H9 (cell line): ENCODE data around the gene APOL1. TPM values are rescaled to one million over a fixed set of nuclear protein-coding genes. Genes with fewer than 3 reads are reported as not detected.

Experiments used
- DNase-seq: peaks from one replicate; pipeline ENCODE4 v3.0.0-alpha.2; 2017
- H2AFZ ChIP-seq: one replicate; pipeline ENCODE4 v1.6.1; 2013; ENCODE audit warnings: mild to moderate bottlenecking, low read length, control low read depth, moderate library complexity
- H2AK5ac ChIP-seq: 2 replicates; pipeline ENCODE4 v1.6.1; 2013; ENCODE audit warnings: low read length, control low read depth, mixed read lengths; ENCODE audit not compliant: insufficient read length
- H2BK120ac ChIP-seq: one replicate; pipeline ENCODE4 v1.6.1; 2013; ENCODE audit warnings: low read depth, mild to moderate bottlenecking, low read length, control low read depth, inconsistent platforms; ENCODE audit not compliant: poor library complexity, severe bottlenecking
- H2BK12ac ChIP-seq: 2 replicates; pipeline ENCODE4 v1.6.1; 2013; ENCODE audit warnings: low read length, control low read depth, mixed read lengths, low read depth; ENCODE audit not compliant: insufficient read length
- H2BK15ac ChIP-seq: 2 replicates; pipeline ENCODE4 v1.6.1; 2013; ENCODE audit warnings: low read depth, low read length, control low read depth
- H2BK20ac ChIP-seq: one replicate; pipeline ENCODE4 v1.6.1; 2013; ENCODE audit warnings: low read depth, mild to moderate bottlenecking, low read length, control low read depth, inconsistent platforms; ENCODE audit not compliant: poor library complexity, severe bottlenecking
- H2BK5ac ChIP-seq: 2 replicates; pipeline ENCODE4 v1.6.1; 2013; ENCODE audit warnings: low read length, control low read depth, mixed read lengths; ENCODE audit not compliant: insufficient read length
- H3K14ac ChIP-seq: 2 replicates; pipeline ENCODE4 v1.6.1; 2013; ENCODE audit warnings: low read length, control low read depth; ENCODE audit not compliant: insufficient read depth
- H3K18ac ChIP-seq: 2 replicates; pipeline ENCODE4 v1.6.1; 2013; ENCODE audit warnings: low read depth, mild to moderate bottlenecking, mixed read lengths, low read length, control low read depth; ENCODE audit not compliant: insufficient read length
- H3K23ac ChIP-seq: 2 replicates; pipeline ENCODE4 v1.6.1; 2013; ENCODE audit warnings: low read length, control low read depth, mixed read lengths, low read depth; ENCODE audit not compliant: insufficient read length
- H3K23me2 ChIP-seq: 2 replicates; pipeline ENCODE4 v1.6.1; 2013; ENCODE audit warnings: low read depth, mild to moderate bottlenecking, mixed read lengths, low read length, control low read depth; ENCODE audit not compliant: insufficient read length, poor library complexity, severe bottlenecking
- H3K27ac ChIP-seq: 2 replicates; pipeline ENCODE4 v1.5.1; 2013; ENCODE audit warnings: low read length, control low read depth, mixed read lengths, low read depth; ENCODE audit not compliant: insufficient read length
- H3K27me3 ChIP-seq: 2 replicates; pipeline ENCODE4 v1.6.1; 2013; ENCODE audit warnings: low read length, control low read depth, inconsistent platforms; ENCODE audit not compliant: insufficient read depth
- H3K4ac ChIP-seq: 2 replicates; pipeline ENCODE4 v1.6.1; 2013; ENCODE audit warnings: low read depth, mild to moderate bottlenecking, control low read depth, inconsistent platforms, low read length, moderate library complexity
- H3K4me1 ChIP-seq: 2 replicates; pipeline ENCODE4 v1.6.1; 2013; ENCODE audit warnings: low read length, control low read depth, inconsistent platforms; ENCODE audit not compliant: insufficient read depth
- H3K4me2 ChIP-seq: 2 replicates; pipeline ENCODE4 v1.6.1; 2013; ENCODE audit warnings: low read length, control low read depth, mixed read lengths; ENCODE audit not compliant: insufficient read length, insufficient read depth
- H3K56ac ChIP-seq: 2 replicates; pipeline ENCODE4 v1.6.1; 2013; ENCODE audit warnings: low read depth, mild to moderate bottlenecking, mixed read lengths, low read length, control low read depth; ENCODE audit not compliant: insufficient read length
- H3K79me1 ChIP-seq: 2 replicates; pipeline ENCODE4 v1.6.1; 2013; ENCODE audit warnings: low read depth, mild to moderate bottlenecking, moderate library complexity, low read length, control low read depth, inconsistent platforms; ENCODE audit not compliant: insufficient read depth, poor library complexity, severe bottlenecking
- H3K79me2 ChIP-seq: 2 replicates; pipeline ENCODE4 v1.6.1; 2013; ENCODE audit warnings: low read length, control low read depth, inconsistent platforms; ENCODE audit not compliant: insufficient read depth
- H3K9ac ChIP-seq: 2 replicates; pipeline ENCODE4 v1.6.1; 2013; ENCODE audit warnings: low read length, control low read depth, mixed read lengths; ENCODE audit not compliant: insufficient read length; ENCODE audit errors: extremely low read depth
- H3K9me3 ChIP-seq: one replicate; pipeline ENCODE4 v1.6.1; 2013; ENCODE audit warnings: low read depth, low read length, inconsistent platforms; ENCODE audit not compliant: control insufficient read depth
- H3T11ph ChIP-seq: one replicate; pipeline ENCODE4 v1.6.1; 2013; ENCODE audit warnings: mild to moderate bottlenecking, low read length, control low read depth, inconsistent platforms
- H4K20me1 ChIP-seq: one replicate; pipeline ENCODE4 v1.6.1; 2013; ENCODE audit not compliant: control insufficient read depth, insufficient read length, insufficient read depth
- H4K5ac ChIP-seq: 2 replicates; pipeline ENCODE4 v1.6.1; 2013; ENCODE audit warnings: low read depth, mild to moderate bottlenecking, mixed read lengths, low read length, control low read depth; ENCODE audit not compliant: insufficient read length
- H4K8ac ChIP-seq: replicated peaks from 2 replicates; pipeline ENCODE4 v1.6.1; 2013; ENCODE audit warnings: low read length, control low read depth, mixed read lengths, low read depth; ENCODE audit not compliant: insufficient read length
- H4K91ac ChIP-seq: 2 replicates; pipeline ENCODE4 v1.6.1; 2013; ENCODE audit warnings: low read depth, mild to moderate bottlenecking, moderate library complexity, mixed read lengths, low read length, control low read depth; ENCODE audit not compliant: insufficient read length
- H3K27ac Mint-ChIP-seq, 3 experiments: 2 replicates in 2 of 3; 3 replicates in 1 of 3; pipeline ENCODE4 v1.8.0; 2020 to 2021; ENCODE audit warnings: mixed read lengths in 3 of 3, mild to moderate bottlenecking in 1 of 3, moderate library complexity in 1 of 3
- H3K27me3 Mint-ChIP-seq: 2 replicates; pipeline ENCODE4 v1.8.0; 2021; ENCODE audit warnings: low read depth, mild to moderate bottlenecking, moderate library complexity, mixed read lengths
- H3K36me3 Mint-ChIP-seq, 3 experiments: 2 replicates in 2 of 3; 3 replicates in 1 of 3; pipeline ENCODE4 v1.8.0; 2020 to 2021; ENCODE audit warnings: low read depth in 3 of 3, mixed read lengths in 3 of 3; ENCODE audit not compliant: insufficient read depth in 1 of 3
- H3K4me1 Mint-ChIP-seq, 2 experiments: 2 replicates each; pipeline ENCODE4 v1.8.0; 2020; ENCODE audit warnings: mixed read lengths in 2 of 2
- H3K4me3 Mint-ChIP-seq, 2 experiments: 2 replicates in 1 of 2; 3 replicates in 1 of 2; pipeline ENCODE4 v1.8.0; 2020 to 2021; ENCODE audit warnings: mild to moderate bottlenecking in 2 of 2, mixed read lengths in 2 of 2, moderate library complexity in 1 of 2
- H3K9me3 Mint-ChIP-seq, 2 experiments: 2 replicates in 1 of 2; 3 replicates in 1 of 2; pipeline ENCODE4 v1.8.0; 2020; ENCODE audit warnings: mild to moderate bottlenecking in 2 of 2, mixed read lengths in 2 of 2, moderate library complexity in 1 of 2
- WGBS: extraction: QIAGEN DNeasy Blood & Tissue Kit; methylation state at CpG from one replicate; pipeline ENCODE4 v1.1.7; 2013; ENCODE audit warnings: missing lambda C conversion rate, low lambda C conversion rate, mixed read lengths; ENCODE audit not compliant: insufficient read length; ENCODE audit errors: extremely low coverage; 5-methylcytosine and 5-hydroxymethylcytosine counted together
- total RNA-seq: library from RNA; stranded (reverse); gene quantifications from 2 replicates; pipeline ENCODE4 v1.2.1, GENCODE V29; 2021
- TF ChIP-seq, protein P1 (sequence below): fragments of 200-600 bp; sonication (generic); conservative IDR thresholded peaks from 3 replicates; pipeline ENCODE4 v1.8.0; 2021; ENCODE audit warnings: antibody characterized with exemption, mild to moderate bottlenecking

The APOL1 gene
- total RNA-seq, 1 experiment from 2014 or later: not detected

DNA sequence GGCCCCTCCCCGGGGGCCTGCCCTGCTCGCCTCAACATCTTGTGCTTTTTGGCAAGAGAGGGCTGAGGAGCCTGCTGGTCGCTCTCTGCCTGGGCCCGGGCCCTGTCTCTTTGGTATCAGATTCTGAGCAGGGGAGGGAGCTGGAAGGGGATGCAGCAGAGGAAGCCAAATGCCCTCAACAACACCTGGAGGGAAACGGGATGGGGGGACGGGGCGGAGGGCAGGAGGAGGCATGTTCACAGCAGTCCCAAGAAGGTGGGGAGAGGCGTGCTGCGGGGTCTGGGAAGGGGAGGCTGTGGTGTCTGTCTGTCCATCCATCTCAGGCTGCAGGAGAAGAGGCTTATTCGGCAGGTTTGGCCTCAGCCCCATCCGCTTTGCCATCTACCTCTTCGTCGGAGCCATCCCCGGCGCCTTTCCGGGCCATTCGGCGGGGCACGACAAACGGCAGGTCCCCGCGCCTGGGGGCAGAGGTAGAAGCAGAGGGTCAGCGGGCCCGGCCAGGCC lies 29.4 kb downstream of the APOL1 start:
- H3K4me3 Mint-ChIP-seq: no peak overlapping the region
- no peaks in the 10 kb centered on the region for H4K20me1 ChIP-seq

More for the DNA sequence above, 29.4 kb downstream of the APOL1 start:
- WGBS: no CpG with 5 or more reads among the region's 24 CpGs
- Histone ChIP-seq H2BK5ac (no peak overlapping the region), H3K23me2 (no peaks in the 10 kb centered on the region), H3K9ac (no peak overlapping the region), H3K9me3 (no peaks in the 10 kb centered on the region), H4K91ac (no peak overlapping the region), H2BK120ac (no peak overlapping the region), H3K56ac (no peak overlapping the region), H3K18ac (no peak overlapping the region), H3T11ph (no peak overlapping the region), H3K79me1 (no peaks in the 10 kb centered on the region), H4K8ac (no peak overlapping the region), H2BK20ac (no peak overlapping the region), H3K4me1 (no peaks in the 10 kb centered on the region), H2AFZ (no peak overlapping the region), H2BK15ac (no peak overlapping the region), H2BK12ac (no peak overlapping the region), H3K23ac (no peak overlapping the region), H3K27me3 (no peaks in the 10 kb centered on the region), H3K27ac (no peak overlapping the region), H3K4me2 (no peak overlapping the region), H4K5ac (no peak overlapping the region), H2AK5ac (no peak overlapping the region), H3K4ac (no peak overlapping the region), H3K14ac (no peak overlapping the region), H3K79me2 (no peaks in the 10 kb centered on the region)
- H3K9me3 Mint-ChIP-seq: no peaks in the 10 kb centered on the region
- TF ChIP-seq, protein P1, sequence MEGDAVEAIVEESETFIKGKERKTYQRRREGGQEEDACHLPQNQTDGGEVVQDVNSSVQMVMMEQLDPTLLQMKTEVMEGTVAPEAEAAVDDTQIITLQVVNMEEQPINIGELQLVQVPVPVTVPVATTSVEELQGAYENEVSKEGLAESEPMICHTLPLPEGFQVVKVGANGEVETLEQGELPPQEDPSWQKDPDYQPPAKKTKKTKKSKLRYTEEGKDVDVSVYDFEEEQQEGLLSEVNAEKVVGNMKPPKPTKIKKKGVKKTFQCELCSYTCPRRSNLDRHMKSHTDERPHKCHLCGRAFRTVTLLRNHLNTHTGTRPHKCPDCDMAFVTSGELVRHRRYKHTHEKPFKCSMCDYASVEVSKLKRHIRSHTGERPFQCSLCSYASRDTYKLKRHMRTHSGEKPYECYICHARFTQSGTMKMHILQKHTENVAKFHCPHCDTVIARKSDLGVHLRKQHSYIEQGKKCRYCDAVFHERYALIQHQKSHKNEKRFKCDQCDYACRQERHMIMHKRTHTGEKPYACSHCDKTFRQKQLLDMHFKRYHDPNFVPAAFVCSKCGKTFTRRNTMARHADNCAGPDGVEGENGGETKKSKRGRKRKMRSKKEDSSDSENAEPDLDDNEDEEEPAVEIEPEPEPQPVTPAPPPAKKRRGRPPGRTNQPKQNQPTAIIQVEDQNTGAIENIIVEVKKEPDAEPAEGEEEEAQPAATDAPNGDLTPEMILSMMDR: no peak
- H3K27me3 Mint-ChIP-seq: no peaks in the 10 kb centered on the region
- no peak for DNase-seq
- H3K27ac Mint-ChIP-seq: no peak overlapping the region; a peak in 1 of 7 replicates
- H3K36me3 Mint-ChIP-seq: peaks cover 36 to 72% (median 63%) of the 10 kb centered on the region in 3 experiments; a peak in 6 of 7 replicates
- peaks cover 11 to 17% of the 10 kb centered on the region in 2 experiments for H3K4me1 Mint-ChIP-seq
